Natural killer cell treated with Interleukin-12 subunit alpha and Interleukin-12 subunit beta and Interleukin-15 and Interleukin-18, amount 100 ng/mL, for 72 hours (primary cell): Measurements from ENCODE around the gene IFIT5. TPM values are rescaled to one million over a fixed set of nuclear protein-coding genes. Genes with fewer than 3 reads are reported as not detected.
"Not testable (repeated sequence)": the region's sequence is repeated elsewhere in the genome, so short reads cannot be mapped to it uniquely, and the experiment has no call there.

Experiments
- ATAC-seq, 2 donors: fragments of 150-1000 bp; cut with Tn5 transposase in 1 of 2; sonication (Bioruptor Pico), chemical (Tn5 transposase) in 1 of 2; 2 replicates each; pipeline ENCODE4 v1.10.0; 2021
- DNase-seq: peaks from one replicate; pipeline ENCODE4 v3.0.0; 2022; ENCODE audit warnings: low spot score
- H3K27ac Mint-ChIP-seq, 2 donors: 1 replicate in 1 of 2; 2 replicates in 1 of 2; pipeline ENCODE4 v1.8.0; 2022; ENCODE audit warnings: mixed read lengths in 2 of 2, mild to moderate bottlenecking in 1 of 2, moderate library complexity in 1 of 2
- H3K27me3 Mint-ChIP-seq, 2 donors: 1 replicate in 1 of 2; 2 replicates in 1 of 2; pipeline ENCODE4 v1.8.0; 2022; ENCODE audit warnings: mixed read lengths in 2 of 2
- H3K36me3 Mint-ChIP-seq: one replicate; pipeline ENCODE4 v1.8.0; 2022; ENCODE audit warnings: mixed read lengths
- H3K4me1 Mint-ChIP-seq, 2 donors: 1 replicate in 1 of 2; 2 replicates in 1 of 2; pipeline ENCODE4 v1.8.0; 2022; ENCODE audit warnings: low read depth in 2 of 2, mixed read lengths in 2 of 2, mild to moderate bottlenecking in 1 of 2
- H3K4me3 Mint-ChIP-seq: one replicate; pipeline ENCODE4 v1.8.0; 2022; ENCODE audit warnings: mixed read lengths
- H3K9me3 Mint-ChIP-seq: 2 replicates; pipeline ENCODE4 v1.8.0; 2022; ENCODE audit warnings: mixed read lengths
- total RNA-seq, 2 donors: library from RNA; stranded (reverse); gene quantifications; one replicate each; pipeline ENCODE4 v1.2.3, GENCODE V29; 2022

Gene IFIT5
- total RNA-seq, 2 donors from 2014 or later: 5.2 to 17.5 TPM

DNA sequence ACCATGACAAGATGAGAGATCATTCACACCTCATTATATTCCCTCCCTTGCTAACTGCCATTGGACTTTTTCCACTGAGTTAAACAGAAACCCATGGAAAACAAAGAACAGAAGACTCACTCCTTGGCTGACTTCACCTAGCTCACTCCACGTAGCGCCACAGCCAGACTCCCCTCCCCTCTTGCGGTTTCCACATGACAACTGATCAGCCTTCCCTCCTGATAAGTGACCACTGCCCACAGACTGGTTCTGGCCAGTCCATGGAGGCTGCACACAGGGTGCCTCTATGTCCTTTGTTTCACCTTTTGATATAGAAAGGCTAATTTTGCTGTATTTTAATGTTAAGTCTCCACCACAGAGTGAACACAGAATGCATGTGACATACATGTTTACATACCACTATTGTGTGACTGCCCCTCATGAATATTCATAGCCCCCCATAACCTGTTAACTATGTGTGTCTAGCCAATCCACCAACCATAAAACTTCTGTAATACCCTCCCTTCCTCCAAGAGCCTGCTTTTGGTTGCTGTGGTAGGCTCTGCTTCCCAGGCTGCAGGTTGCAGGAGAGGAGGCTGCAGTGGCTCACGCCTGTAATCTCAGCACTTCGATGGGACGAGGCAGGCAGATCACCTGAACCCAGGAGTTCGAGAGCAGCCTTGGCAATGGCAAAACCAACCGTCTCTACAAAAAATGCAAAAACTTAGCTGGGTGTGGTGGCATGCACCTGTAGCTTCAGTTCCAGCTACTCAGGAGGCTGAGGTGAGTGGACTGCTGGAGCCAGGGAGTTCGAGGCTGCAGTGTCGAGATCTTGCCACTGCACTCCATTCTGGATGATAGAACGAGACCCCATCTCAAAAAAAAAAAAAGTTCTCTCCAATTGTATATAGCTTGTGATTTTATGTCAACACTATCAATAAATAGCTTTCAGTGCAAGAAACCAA, 10.0 kb upstream of the IFIT5 start:
- ATAC-seq: no peak
- peaks cover 0 to 2% of the 10 kb centered on the region in 2 donors for H3K4me1 Mint-ChIP-seq
- H3K36me3 Mint-ChIP-seq: no peaks in the 10 kb centered on the region
- no peak overlapping the region for H3K4me3 Mint-ChIP-seq
- H3K27ac Mint-ChIP-seq: no peak overlapping the region
- no peaks in the 10 kb centered on the region for H3K9me3 Mint-ChIP-seq
- peaks cover 0 to 4% of the 10 kb centered on the region in 2 donors for H3K27me3 Mint-ChIP-seq
- no peak for DNase-seq

DNA sequence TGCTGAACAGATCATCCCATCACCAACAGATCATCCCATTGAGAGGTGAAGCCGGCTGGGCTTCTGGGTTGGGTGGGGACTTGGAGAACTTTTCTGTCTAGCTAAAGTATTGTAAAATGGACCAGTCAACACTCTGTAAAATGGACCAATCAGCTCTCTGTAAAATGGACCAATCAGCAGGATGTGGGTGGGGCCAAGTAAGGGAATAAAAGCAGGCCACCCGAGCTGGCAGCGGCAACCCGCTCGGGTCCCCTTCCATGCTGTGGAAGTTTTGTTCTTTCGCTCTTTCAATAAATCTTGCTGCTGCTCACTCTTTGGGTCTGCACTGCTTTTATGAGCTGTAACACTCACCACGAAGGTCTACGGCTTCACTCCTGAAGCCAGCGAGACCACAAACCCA, 8.2 kb upstream of the IFIT5 start:
- DNase-seq, H3K27ac Mint-ChIP-seq, ATAC-seq, H3K36me3 Mint-ChIP-seq, H3K4me3 Mint-ChIP-seq, H3K4me1 Mint-ChIP-seq, H3K27me3 Mint-ChIP-seq, H3K9me3 Mint-ChIP-seq: not testable (repeated sequence)

DNA sequence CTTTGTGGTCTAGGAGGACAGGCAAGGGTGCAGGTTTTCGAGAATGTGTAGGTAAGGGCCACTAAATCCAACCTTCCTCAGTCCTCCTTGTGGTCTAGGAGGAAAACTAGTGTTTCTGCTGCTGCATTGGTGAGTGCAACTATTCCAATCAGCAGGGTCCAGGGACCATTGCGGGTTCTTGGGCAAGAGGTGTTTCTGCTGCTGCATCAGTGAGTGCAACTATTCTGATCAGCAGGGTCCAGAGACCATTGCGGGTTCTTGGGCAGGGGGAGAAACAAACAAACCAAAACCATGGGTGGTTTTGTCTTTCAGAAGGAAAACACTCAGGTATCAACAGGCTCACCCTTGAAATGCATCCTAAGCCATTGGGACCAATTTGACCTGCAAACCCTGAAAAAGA, 6.6 kb upstream of the IFIT5 start:
- H3K27me3 Mint-ChIP-seq, H3K9me3 Mint-ChIP-seq, H3K4me3 Mint-ChIP-seq, ATAC-seq, DNase-seq, H3K27ac Mint-ChIP-seq, H3K36me3 Mint-ChIP-seq: not testable (repeated sequence)
- H3K4me1 Mint-ChIP-seq: peaks cover 6 to 15% of the 10 kb centered on the region in 2 donors

DNA sequence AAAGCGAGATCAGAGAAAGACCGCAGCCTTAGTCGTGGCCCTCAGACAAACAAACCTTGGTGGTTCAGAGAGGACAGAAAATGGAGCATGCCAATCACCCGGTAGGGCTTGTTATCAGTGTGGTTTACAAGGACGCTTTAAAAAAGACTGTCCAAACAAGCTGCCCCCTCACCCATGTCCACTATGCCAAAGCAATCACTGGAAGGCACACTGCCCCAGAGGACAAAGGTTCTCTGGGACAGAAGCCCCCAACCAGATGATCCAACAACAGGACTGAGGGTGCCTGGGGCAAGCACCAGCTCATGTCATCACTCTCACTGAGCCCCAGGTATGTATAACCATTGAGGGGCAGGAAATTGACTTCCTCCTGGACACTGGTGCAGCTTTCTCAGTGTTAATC, 5.1 kb upstream of the IFIT5 start:
- not testable (repeated sequence) for H3K27me3 Mint-ChIP-seq, DNase-seq, H3K27ac Mint-ChIP-seq, H3K36me3 Mint-ChIP-seq, ATAC-seq, H3K9me3 Mint-ChIP-seq, H3K4me3 Mint-ChIP-seq
- peaks cover 11 to 17% of the 10 kb centered on the region in 2 donors for H3K4me1 Mint-ChIP-seq

DNA sequence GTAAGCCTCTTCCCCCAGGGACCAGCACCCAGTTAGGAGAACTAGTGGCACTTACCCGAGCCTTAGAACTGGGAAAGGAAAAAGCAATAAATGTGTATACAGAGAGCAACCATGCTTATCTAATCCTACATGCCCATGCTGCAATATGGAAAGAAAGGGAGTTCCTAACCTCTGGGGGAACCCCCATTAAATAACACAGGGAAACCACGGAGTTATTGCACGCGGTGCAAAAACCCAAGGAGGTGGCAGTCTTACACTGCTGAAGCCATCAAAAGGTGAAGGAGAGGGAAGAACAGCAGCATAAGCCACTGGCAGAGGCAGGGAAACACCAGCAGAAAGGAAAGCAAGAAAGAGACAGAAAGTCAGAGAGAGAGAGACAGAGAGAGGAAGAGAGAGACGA, 3.8 kb upstream of the IFIT5 start:
- H3K4me3 Mint-ChIP-seq, H3K27me3 Mint-ChIP-seq, DNase-seq, H3K36me3 Mint-ChIP-seq, ATAC-seq, H3K9me3 Mint-ChIP-seq, H3K27ac Mint-ChIP-seq: not testable (repeated sequence)
- H3K4me1 Mint-ChIP-seq: peaks cover 16 to 22% of the 10 kb centered on the region in 2 donors

DNA sequence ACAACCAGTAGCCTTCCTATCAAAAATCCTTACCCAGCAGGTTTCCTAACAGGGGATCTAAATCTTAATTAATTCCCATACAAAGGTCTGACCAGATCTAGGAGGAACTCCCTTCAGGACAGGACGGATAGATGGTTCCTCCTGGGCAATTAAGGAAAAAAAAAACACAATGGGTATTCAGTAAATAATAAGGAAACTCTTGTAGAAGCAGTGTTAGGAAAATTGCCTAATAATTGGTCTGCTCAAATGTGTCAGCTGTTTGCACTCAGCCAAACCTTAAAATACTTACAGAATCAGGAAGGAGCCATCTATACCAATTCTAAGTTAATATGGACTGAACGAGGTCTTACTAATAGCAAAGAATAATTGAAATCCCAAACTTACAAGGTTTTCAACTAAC, 3.2 kb upstream of the IFIT5 start:
- peaks cover 22 to 25% of the 10 kb centered on the region in 2 donors for H3K4me1 Mint-ChIP-seq

DNA sequence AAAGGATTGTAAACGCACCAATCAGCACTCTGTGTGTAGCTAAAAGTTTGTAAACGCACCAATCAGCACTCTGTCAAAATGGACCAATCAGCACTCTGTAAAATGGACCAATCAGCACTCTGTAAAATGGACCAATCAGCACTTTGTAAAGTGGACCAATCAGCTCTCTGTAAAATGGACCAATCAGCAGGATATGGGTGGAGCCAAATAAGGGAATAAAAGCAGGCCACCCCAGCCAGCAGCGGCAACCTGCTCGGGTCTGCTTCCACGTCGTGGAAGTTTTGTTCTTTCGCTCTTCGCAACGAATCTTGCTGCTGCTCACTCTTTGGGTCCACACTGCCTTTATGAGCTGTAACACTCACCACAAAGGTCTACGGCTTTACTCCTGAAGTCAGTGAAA, 2.1 kb upstream of the IFIT5 start:
- not testable (repeated sequence) for H3K27me3 Mint-ChIP-seq, DNase-seq
- H3K4me1 Mint-ChIP-seq: peaks cover 30% of the 10 kb centered on the region in 2 donors

More for the DNA sequence above, 3.2 kb upstream of the IFIT5 start:
- not testable (repeated sequence) for H3K36me3 Mint-ChIP-seq, ATAC-seq, H3K9me3 Mint-ChIP-seq, DNase-seq, H3K4me3 Mint-ChIP-seq, H3K27ac Mint-ChIP-seq, H3K27me3 Mint-ChIP-seq

DNA sequence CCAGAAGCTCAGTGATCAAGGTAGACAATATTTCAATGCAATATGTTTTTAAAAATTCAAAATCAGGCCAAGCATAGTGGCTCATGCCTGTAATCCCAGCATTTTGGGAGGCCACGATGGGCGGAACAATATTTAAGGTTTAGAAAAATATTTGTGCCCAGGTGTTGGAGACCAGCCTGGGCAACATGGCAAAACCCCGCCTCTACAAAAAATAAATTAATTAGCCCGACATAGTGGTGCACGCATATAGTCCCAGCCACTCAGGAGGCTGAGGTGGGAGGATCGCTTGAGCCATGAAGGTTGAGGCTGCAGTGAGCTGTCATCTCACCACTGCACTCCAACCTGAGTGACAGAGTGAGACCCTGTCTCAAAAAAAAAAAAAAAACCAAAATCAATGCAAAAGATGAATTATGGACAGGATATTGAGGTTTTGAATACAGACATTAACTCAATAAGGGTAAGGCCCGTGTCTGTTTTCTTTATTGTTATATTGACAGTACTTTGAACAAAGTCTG, 913 bp upstream of the IFIT5 start:
- Mint-ChIP-seq H3K36me3 (peaks cover 14% of the 10 kb centered on the region), H3K4me1 (peaks cover 36 to 38% of the 10 kb centered on the region in 2 donors), H3K27me3 (no peaks in the 10 kb centered on the region), H3K27ac (peak overlapping the region; percentile 91 to 96), H3K9me3 (no peaks in the 10 kb centered on the region), H3K4me3 (peak overlapping the region; percentile 97)
- ATAC-seq (no peak), DNase-seq (no peak)

More for the DNA sequence above, 2.1 kb upstream of the IFIT5 start:
- not testable (repeated sequence) for H3K9me3 Mint-ChIP-seq, ATAC-seq, H3K36me3 Mint-ChIP-seq
- H3K27ac Mint-ChIP-seq: peak overlapping the region in 1 of 2 donors; percentile 49
- peak overlapping the region; percentile 15 for H3K4me3 Mint-ChIP-seq

DNA sequence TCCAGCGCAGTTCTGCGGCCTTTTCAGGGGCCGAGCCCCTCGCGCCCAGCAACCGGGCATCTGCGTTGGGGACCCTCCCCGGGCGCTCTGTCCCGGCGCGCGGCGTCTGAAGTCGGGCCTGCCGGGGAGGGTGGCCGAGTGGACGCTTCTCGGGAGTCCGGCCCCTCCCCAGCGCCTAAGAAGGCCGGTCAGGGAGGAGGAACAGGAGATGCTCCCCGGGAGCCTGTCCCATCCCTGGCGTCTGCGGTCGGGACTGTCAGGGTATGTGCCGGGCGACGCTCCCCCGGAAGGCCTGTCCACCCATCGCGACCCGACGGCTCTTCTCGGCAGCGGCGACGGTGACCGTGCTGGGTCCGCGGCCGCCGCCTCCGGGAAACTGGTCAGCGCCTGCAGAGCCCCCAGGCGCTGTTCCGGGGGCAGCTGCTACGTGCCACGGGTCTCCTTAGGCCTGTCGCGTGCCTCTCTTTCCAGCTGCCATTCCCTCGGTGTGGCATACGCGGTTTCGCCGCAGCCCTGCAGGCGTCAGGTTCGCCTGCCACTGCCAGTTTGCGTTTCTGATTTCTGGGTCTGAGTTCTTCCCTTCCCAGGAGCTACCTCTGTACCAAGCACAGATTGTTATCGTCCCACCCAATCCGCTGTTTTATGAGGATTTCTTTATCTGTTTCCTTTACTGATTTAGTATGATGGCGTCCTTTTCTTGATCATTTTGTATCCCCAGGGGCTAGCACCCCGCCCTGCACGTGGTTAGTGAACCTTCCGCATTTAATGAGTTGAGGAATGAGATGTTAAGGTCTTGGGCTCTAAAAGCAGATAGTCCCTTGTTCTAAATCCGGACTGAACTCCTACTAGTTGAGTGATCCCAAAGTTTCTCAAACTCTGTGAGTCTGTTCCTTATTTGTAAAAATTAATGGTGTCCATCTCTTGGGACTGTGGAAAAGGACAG, 782 bp downstream of the IFIT5 start:
- peak; percentile 72 for DNase-seq
- Mint-ChIP-seq H3K36me3 (peaks cover 14% of the 10 kb centered on the region), H3K27me3 (no peaks in the 10 kb centered on the region), H3K27ac (peak overlapping the region; percentile 91 to 96), H3K4me1 (peaks cover 36 to 40% of the 10 kb centered on the region in 2 donors), H3K4me3 (peak overlapping the region; percentile 97), H3K9me3 (no peaks in the 10 kb centered on the region)
- peak; percentile 80 to 83 for ATAC-seq

DNA sequence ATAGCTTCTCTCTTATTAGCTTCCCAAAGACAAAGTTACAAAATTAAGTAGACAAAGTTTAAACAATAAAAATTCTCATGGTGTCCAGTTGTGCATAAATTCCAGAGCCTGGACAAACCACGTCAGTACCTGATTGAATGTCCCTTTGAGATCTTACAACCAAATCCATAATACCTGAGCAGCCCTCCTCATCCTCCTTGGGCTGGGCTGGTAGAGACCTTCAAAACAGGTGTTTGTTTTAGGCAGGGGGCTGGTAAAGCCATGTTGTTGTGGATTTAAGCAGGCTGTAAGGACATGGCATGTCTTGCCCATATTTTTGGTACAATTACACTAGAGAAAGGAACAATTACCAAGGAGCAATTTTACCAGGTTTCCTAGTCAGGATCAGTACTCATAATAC, 2.1 kb downstream of the IFIT5 start:
- Mint-ChIP-seq H3K27me3 (no peaks in the 10 kb centered on the region), H3K4me1 (peaks cover 30 to 34% of the 10 kb centered on the region in 2 donors), H3K27ac (peak overlapping the region; percentile 91 to 96), H3K9me3 (no peaks in the 10 kb centered on the region), H3K4me3 (peak overlapping the region; percentile 97), H3K36me3 (peaks cover 14% of the 10 kb centered on the region)
- ATAC-seq (no peak), DNase-seq (no peak)

DNA sequence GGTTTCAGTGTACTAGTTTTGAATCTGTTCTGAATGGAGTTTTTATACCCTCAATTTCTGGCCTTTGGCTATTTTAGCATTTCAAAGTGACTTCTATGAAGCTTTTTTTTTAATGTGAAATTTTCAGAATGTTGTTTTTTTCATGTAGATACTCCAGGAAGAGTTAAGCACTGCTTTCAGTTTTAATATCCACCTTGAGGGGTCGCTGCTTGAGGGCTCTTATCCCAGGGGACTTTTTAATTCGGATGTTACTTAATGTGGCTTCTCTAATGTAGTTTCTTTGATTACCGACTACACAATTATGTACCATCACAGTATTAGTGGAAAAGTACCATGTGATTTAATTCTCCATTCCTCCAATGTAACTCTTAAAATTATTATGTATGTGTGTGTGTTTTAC, 5.2 kb downstream of the IFIT5 start:
- H3K27ac Mint-ChIP-seq: no peak overlapping the region
- H3K9me3 Mint-ChIP-seq: no peaks in the 10 kb centered on the region
- peaks cover 14% of the 10 kb centered on the region for H3K36me3 Mint-ChIP-seq
- H3K4me1 Mint-ChIP-seq: peaks cover 21 to 29% of the 10 kb centered on the region in 2 donors
- no peak overlapping the region for H3K4me3 Mint-ChIP-seq
- no peak for DNase-seq
- ATAC-seq: no peak
- H3K27me3 Mint-ChIP-seq: no peaks in the 10 kb centered on the region

DNA sequence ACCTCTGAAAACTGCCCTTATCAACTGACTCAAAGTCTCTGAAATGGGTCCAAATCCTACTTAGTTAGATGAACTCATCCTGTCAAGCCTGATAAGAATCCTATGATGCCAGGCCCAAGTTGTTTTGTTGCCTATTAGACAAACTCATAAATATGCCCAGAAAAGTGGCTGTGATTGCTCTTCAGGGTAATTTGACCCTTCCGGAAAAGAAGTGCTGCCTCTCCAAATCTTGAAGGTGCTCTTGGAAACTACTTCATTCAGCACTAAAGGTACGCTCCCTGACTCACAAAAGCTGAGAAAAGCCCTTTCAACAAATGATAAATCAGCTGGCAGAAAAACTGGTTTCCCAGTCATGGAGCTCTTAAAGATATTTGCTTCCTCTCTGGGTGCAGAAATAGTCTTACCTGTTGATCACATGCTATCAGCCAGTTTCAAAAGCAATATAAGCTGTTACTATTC, 6.7 kb downstream of the IFIT5 start:
- no peak for ATAC-seq
- H3K9me3 Mint-ChIP-seq: no peaks in the 10 kb centered on the region
- H3K4me1 Mint-ChIP-seq: peaks cover 14 to 19% of the 10 kb centered on the region in 2 donors
- H3K27me3 Mint-ChIP-seq: no peaks in the 10 kb centered on the region
- H3K36me3 Mint-ChIP-seq: peaks cover 9% of the 10 kb centered on the region
- no peak overlapping the region for H3K27ac Mint-ChIP-seq
- no peak overlapping the region for H3K4me3 Mint-ChIP-seq
- DNase-seq: no peak

DNA sequence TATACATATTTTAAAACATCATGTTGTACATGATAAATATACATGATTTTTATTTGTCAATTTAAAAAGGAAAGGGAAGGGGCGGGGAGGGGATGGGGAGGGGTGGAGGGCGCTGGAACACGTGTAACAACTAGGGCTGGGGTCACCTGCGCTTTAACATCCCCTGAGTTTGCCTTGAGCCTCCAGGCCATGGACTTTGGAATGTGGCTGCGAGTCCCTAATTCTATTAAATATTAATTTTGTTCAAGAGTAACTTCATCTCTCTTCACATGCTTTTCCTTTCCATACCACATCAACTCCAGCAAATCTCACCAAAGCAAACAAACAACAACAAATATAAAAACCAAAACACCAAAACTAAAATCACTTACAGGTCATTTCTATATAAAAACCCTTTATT, 10.6 kb downstream of the IFIT5 start:
- H3K4me3 Mint-ChIP-seq: no peak overlapping the region
- H3K4me1 Mint-ChIP-seq: no peaks in the 10 kb centered on the region
- H3K36me3 Mint-ChIP-seq: no peaks in the 10 kb centered on the region
- H3K27me3 Mint-ChIP-seq: peaks cover 4 to 7% of the 10 kb centered on the region in 2 donors
- DNase-seq (no peak), ATAC-seq (no peak)
- H3K27ac Mint-ChIP-seq: no peak overlapping the region
- H3K9me3 Mint-ChIP-seq: no peaks in the 10 kb centered on the region
